Choroid plexus epithelial cell (primary cell): ENCODE measurements around the gene GMDS.

Experiments
- DNase-seq: peaks from one replicate; pipeline ENCODE4 v3.0.0-alpha.2; 2010; ENCODE audit warnings: low read depth
- H3K4me3 ChIP-seq: 2 replicates; pipeline ENCODE4 v1.5.1; 2011; ENCODE audit warnings: low read depth, mild to moderate bottlenecking, control low read depth, low read length, moderate library complexity
- TF ChIP-seq, protein P1 (sequence below): conservative IDR thresholded peaks from 2 replicates; pipeline ENCODE4 v1.5.1; 2011; ENCODE audit warnings: low read depth, mild to moderate bottlenecking, control low read depth, inconsistent platforms, low read length, moderate library complexity

Gene GMDS

DNA sequence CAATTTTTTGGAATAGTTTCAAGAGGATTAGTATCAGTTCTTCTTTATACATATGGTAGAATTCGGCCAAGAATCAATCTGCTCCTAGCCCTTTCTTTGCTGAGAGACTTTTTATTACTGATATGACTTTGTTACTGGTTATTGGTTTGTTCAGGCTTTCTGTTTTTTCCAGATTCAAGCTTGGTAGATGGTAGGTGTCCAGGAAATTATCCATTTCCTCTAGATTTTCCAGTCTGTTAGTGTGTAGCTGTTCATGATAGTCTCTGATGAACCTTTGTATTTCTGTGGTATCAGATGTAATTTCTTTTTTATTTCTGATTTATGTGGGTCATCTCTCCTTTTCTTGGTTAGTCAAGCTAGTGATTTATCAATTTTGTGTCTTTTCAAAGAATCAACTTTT, 167.6 kb downstream of the GMDS start:
- DNase-seq, result no peak
- H3K4me3 ChIP-seq, result no peak overlapping the region
- TF ChIP-seq, protein P1, sequence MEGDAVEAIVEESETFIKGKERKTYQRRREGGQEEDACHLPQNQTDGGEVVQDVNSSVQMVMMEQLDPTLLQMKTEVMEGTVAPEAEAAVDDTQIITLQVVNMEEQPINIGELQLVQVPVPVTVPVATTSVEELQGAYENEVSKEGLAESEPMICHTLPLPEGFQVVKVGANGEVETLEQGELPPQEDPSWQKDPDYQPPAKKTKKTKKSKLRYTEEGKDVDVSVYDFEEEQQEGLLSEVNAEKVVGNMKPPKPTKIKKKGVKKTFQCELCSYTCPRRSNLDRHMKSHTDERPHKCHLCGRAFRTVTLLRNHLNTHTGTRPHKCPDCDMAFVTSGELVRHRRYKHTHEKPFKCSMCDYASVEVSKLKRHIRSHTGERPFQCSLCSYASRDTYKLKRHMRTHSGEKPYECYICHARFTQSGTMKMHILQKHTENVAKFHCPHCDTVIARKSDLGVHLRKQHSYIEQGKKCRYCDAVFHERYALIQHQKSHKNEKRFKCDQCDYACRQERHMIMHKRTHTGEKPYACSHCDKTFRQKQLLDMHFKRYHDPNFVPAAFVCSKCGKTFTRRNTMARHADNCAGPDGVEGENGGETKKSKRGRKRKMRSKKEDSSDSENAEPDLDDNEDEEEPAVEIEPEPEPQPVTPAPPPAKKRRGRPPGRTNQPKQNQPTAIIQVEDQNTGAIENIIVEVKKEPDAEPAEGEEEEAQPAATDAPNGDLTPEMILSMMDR, result no peak

DNA sequence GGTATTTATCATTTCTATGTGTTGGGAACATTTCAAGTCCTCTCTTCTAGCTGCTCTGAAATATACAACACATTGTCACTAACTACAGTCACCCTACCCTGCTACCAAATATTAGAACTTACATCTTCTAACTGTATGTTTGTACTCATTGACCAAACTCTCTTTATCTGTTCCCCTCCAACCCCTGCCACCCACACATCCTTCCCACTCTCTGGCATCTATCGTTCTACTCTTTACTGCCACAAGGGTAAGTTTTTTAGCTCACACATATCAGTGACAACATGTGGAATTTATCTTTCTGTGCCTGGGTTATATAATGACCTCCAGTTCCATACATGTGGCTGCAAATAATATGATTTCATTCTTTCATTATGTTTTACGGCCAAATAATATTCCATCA, 171.9 kb downstream of the GMDS start:
- DNase-seq, result no peak
- TF ChIP-seq, protein P1, result no peak

DNA sequence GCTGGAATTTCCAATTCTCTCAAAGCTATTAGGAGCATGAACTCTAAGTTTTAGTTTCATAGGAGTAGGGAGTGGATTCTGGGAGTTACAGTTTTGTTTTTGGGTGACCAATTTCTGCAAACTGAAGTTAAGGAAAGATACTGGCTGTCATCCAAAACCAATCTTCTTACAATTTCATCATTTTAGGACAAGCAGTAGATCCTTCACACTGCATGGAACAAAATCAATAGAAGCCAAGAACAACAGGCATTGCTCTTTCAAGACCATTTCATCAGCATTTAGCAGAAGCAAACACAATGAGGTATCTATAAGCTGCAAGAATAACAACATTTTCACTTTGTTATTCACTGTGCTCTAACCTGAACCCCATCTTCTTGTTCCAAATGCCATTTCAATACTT, 173.0 kb downstream of the GMDS start:
- no peak overlapping the region for H3K4me3 ChIP-seq
- TF ChIP-seq, protein P1, result no peak
- DNase-seq, result peak; percentile 78

More for the DNA sequence above, 171.9 kb downstream of the GMDS start:
- H3K4me3 ChIP-seq, result no peak overlapping the region

GRCh38 chr6:2063547-2063946, 181.9 kb downstream of the GMDS start:
- DNase-seq, result no peak
- TF ChIP-seq, protein P1, result no peak
- no peak overlapping the region for H3K4me3 ChIP-seq

DNA sequence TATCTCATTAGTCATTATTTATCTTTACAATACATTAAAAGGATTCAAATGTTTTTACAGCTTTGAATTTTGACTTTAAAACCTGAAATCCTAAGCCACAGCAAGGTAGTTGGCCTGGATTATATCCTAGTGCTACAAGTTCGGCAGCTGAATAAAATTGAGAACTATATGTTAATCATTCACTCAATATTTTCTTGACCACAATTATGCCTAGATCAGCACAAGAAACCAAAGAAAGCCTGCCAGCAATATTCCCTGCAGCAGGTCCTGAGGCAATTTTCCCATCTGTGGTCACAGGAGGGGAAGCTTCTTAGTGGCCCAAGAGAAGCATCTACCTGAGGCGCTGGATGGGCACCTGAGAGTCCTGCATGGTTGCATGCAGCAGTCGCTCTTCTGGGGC, 183.5 kb downstream of the GMDS start:
- H3K4me3 ChIP-seq, result no peak overlapping the region
- TF ChIP-seq, protein P1, result no peak
- DNase-seq, result peak; percentile 42

- TF ChIP-seq, protein P1, result no peak
- DNase-seq, result no peak
- no peak overlapping the region for H3K4me3 ChIP-seq
Observed at GRCh38 chr6:2055911-2056310, 189.5 kb downstream of the GMDS start.

GRCh38 chr6:2055143-2055542, 190.3 kb downstream of the GMDS start:
- no peak for DNase-seq

More at GRCh38 chr6:2055143-2055542, 190.3 kb downstream of the GMDS start:
- TF ChIP-seq, protein P1, result no peak
- no peak overlapping the region for H3K4me3 ChIP-seq
